ENCODE results near the gene CLPTM1L.

- TF ChIP-seq POLR2A (IDR thresholded peaks at IDR 0.05; ENCODE audit: low read depth), result no peak
- TF ChIP-seq CTCF (IDR thresholded peaks at IDR 0.05), result no peak
- no peak for TF ChIP-seq POLR2AphosphoS5 (IDR thresholded peaks at IDR 0.05)
- no peak for TF ChIP-seq EP300 (IDR thresholded peaks at IDR 0.05)
Observed at GRCh38 chr5:1276930-1277329, 68.0 kb downstream of the CLPTM1L start.
